HEK293T (cell line): ENCODE measurements around the gene CFAP45.

Experiments used
- ARNT ChIP-seq: fragments of 450-650 bp; IDR thresholded peaks from 2 replicates; pipeline ENCODE4 v1.6.1; 2017; ENCODE audit warnings: mild to moderate bottlenecking
- BHLHE40 ChIP-seq: fragments of 450-650 bp; IDR thresholded peaks from 2 replicates; pipeline ENCODE4 v1.6.1; 2016; ENCODE audit warnings: mild to moderate bottlenecking, moderate library complexity, borderline replicate concordance
- CTBP1 ChIP-seq: fragments of 450-650 bp; IDR thresholded peaks from 2 replicates; pipeline ENCODE4 v1.6.1; 2016; ENCODE audit warnings: borderline replicate concordance
- FOXA1 ChIP-seq: fragments of 450-650 bp; IDR thresholded peaks from 2 replicates; pipeline ENCODE4 v1.6.1; 2016; ENCODE audit warnings: mild to moderate bottlenecking
- FOXK2 ChIP-seq: fragments of 450-650 bp; IDR thresholded peaks from 2 replicates; pipeline ENCODE4 v1.6.1; 2016; ENCODE audit warnings: mild to moderate bottlenecking
- FOXM1 ChIP-seq: fragments of 450-650 bp; IDR thresholded peaks from 2 replicates; pipeline ENCODE4 v1.6.1; 2017; ENCODE audit warnings: mild to moderate bottlenecking, borderline replicate concordance
- L3MBTL2 ChIP-seq: fragments of 450-650 bp; conservative IDR thresholded peaks from 2 replicates; pipeline ENCODE4 v1.6.1; 2016; ENCODE audit warnings: mild to moderate bottlenecking
- LEF1 ChIP-seq: fragments of 450-650 bp; IDR thresholded peaks from 2 replicates; pipeline ENCODE4 v1.6.1; 2017; ENCODE audit warnings: mild to moderate bottlenecking, borderline replicate concordance
- SP1 ChIP-seq: fragments of 450-650 bp; IDR thresholded peaks from 2 replicates; pipeline ENCODE4 v1.6.1; 2017
- SUZ12 ChIP-seq: fragments of 450-650 bp; IDR thresholded peaks from 2 replicates; pipeline ENCODE4 v1.6.1; 2016; ENCODE audit warnings: mild to moderate bottlenecking
- TARDBP ChIP-seq: fragments of 450-650 bp; IDR thresholded peaks from 2 replicates; pipeline ENCODE4 v1.6.1; 2016

DNA sequence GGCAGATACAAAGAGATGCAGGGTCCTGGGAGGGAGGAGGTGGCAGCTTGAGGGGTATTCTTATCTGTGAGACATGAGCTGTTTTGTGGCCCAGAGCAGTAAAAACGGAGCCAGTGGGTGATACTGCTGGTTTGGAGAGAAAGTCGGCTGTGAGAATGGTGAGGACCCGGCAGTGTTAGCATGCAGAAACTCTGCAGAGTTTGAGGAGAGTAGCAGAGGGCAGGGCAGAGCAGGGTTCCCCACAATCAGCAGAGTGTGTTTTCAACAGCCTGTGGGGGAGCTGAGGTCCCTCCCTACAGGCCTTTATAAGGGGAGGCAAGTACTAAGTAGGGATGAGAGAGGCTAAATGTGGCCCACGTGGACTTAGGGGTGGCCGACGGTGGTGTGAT is 72.9 kb downstream of the CFAP45 start:
- TF ChIP-seq SUZ12 (no peak), SP1 (no peak), FOXK2 (no peak), ARNT (no peak), L3MBTL2 (no peak), FOXM1 (no peak), CTBP1 (no peak), TARDBP (no peak), LEF1 (no peak), BHLHE40 (no peak), FOXA1 (no peak)
